ENCODE measurements around the gene DNAJC3. TPM values are rescaled to one million over a fixed set of nuclear protein-coding genes. Genes with fewer than 3 reads are reported as not detected.
"Not testable (repeated sequence)": the region's sequence is repeated elsewhere in the genome, so short reads cannot be mapped to it uniquely, and the experiment has no call there.

Gene DNAJC3
- total RNA-seq, 2 experiments from 2014 or later: 26.4 to 27.5 TPM

GRCh38 chr13:95647321-95647720, 29.6 kb upstream of the DNAJC3 start:
- H3K27ac Mint-ChIP-seq: no peak overlapping the region
- no peak for DNase-seq
- peaks cover 10% of the 10 kb centered on the region for H3K4me1 Mint-ChIP-seq
- no peaks in the 10 kb centered on the region for H3K9me3 Mint-ChIP-seq
- ChIA-PET POLR2A (no interaction called here), CTCF (no interaction called here)
- peaks cover 36% of the 10 kb centered on the region for H3K27me3 Mint-ChIP-seq
- H3K36me3 Mint-ChIP-seq (ENCODE audit: low read depth): no peaks in the 10 kb centered on the region
- H3K4me3 Mint-ChIP-seq: no peak overlapping the region

- peaks cover 24% of the 10 kb centered on the region for H3K27me3 Mint-ChIP-seq
- H3K9me3 Mint-ChIP-seq: no peaks in the 10 kb centered on the region
- POLR2A ChIA-PET: no interaction called here
- no peaks in the 10 kb centered on the region for H3K36me3 Mint-ChIP-seq (ENCODE audit: low read depth)
- no peaks in the 10 kb centered on the region for H3K4me1 Mint-ChIP-seq
- no peak for DNase-seq
- no peak overlapping the region for H3K27ac Mint-ChIP-seq
- H3K4me3 Mint-ChIP-seq: no peak overlapping the region
- CTCF ChIA-PET: no interaction called here
Observed at GRCh38 chr13:95650696-95651095, 26.2 kb upstream of the DNAJC3 start.

GRCh38 chr13:95652244-95652764, 24.6 kb upstream of the DNAJC3 start:
- ChIA-PET POLR2A (no interaction called here), CTCF (interaction anchor here (1.4 kb wide), 1 partner anchor 181 kb away, joined by 3 read pairs; no protein-coding TSS in a partner anchor)
- Mint-ChIP-seq H3K9me3 (no peaks in the 10 kb centered on the region), H3K27me3 (peaks cover 25% of the 10 kb centered on the region), H3K27ac (no peak overlapping the region), H3K36me3 (ENCODE audit: low read depth) (no peaks in the 10 kb centered on the region), H3K4me3 (no peak overlapping the region), H3K4me1 (no peaks in the 10 kb centered on the region)
- no peak for DNase-seq

GRCh38 chr13:95652821-95653220, 24.1 kb upstream of the DNAJC3 start:
- no peak for DNase-seq
- ChIA-PET POLR2A (no interaction called here), CTCF (interaction anchor here (1.4 kb wide), 1 partner anchor 181 kb away, joined by 3 read pairs; no protein-coding TSS in a partner anchor)
- no peak overlapping the region for H3K27ac Mint-ChIP-seq
- H3K4me1 Mint-ChIP-seq: no peaks in the 10 kb centered on the region
- no peak overlapping the region for H3K4me3 Mint-ChIP-seq
- peaks cover 25% of the 10 kb centered on the region for H3K27me3 Mint-ChIP-seq
- H3K36me3 Mint-ChIP-seq (ENCODE audit: low read depth): no peaks in the 10 kb centered on the region
- no peaks in the 10 kb centered on the region for H3K9me3 Mint-ChIP-seq

- no peaks in the 10 kb centered on the region for H3K4me1 Mint-ChIP-seq
- H3K4me3 Mint-ChIP-seq: no peak overlapping the region
- H3K27ac Mint-ChIP-seq: no peak overlapping the region
- POLR2A ChIA-PET: no interaction called here
- no peaks in the 10 kb centered on the region for H3K36me3 Mint-ChIP-seq (ENCODE audit: low read depth)
- no peak for DNase-seq
- CTCF ChIA-PET: no interaction called here
- peaks cover 23% of the 10 kb centered on the region for H3K27me3 Mint-ChIP-seq
- no peaks in the 10 kb centered on the region for H3K9me3 Mint-ChIP-seq
Observed at GRCh38 chr13:95656386-95657015, 20.4 kb upstream of the DNAJC3 start.

GRCh38 chr13:95659500-95659899, 17.4 kb upstream of the DNAJC3 start:
- ChIA-PET POLR2A (interaction anchor here (1.9 kb wide), 1 partner anchor 17 kb away, joined by 6 read pairs; the partner anchor contains the start of gene DNAJC3), CTCF (interaction anchor here (0.6 kb wide), 1 partner anchor 24 kb away, joined by 4 read pairs; no protein-coding TSS in a partner anchor)
- Mint-ChIP-seq H3K27ac (no peak overlapping the region), H3K9me3 (no peaks in the 10 kb centered on the region), H3K4me3 (no peak overlapping the region), H3K36me3 (ENCODE audit: low read depth) (no peaks in the 10 kb centered on the region), H3K4me1 (no peaks in the 10 kb centered on the region), H3K27me3 (peaks cover 25% of the 10 kb centered on the region)
- DNase-seq: no peak

GRCh38 chr13:95660981-95661581, 15.9 kb upstream of the DNAJC3 start:
- DNase-seq: no peak
- Mint-ChIP-seq H3K27ac (no peak overlapping the region), H3K9me3 (peaks cover 3% of the 10 kb centered on the region), H3K36me3 (ENCODE audit: low read depth) (no peaks in the 10 kb centered on the region), H3K4me1 (no peaks in the 10 kb centered on the region), H3K4me3 (no peak overlapping the region), H3K27me3 (peaks cover 28% of the 10 kb centered on the region)
- POLR2A ChIA-PET: interaction anchor here (1.9 kb wide), 1 partner anchor 16 kb away, joined by 6 read pairs; the partner anchor contains the start of gene DNAJC3
- CTCF ChIA-PET: interaction anchor here (0.6 to 4.3 kb wide), 14 partner anchors 11 to 1313 kb away, joined by 3 to 45 read pairs (median 4); partner anchors contain the start of gene DNAJC3

- H3K4me1 Mint-ChIP-seq; H3K36me3 Mint-ChIP-seq (ENCODE audit: low read depth); CTCF ChIA-PET; H3K27ac Mint-ChIP-seq; DNase-seq; H3K4me3 Mint-ChIP-seq: not testable (repeated sequence)
- POLR2A ChIA-PET: interaction anchor here (0.8 kb wide), 1 partner anchor 10 kb away, joined by 3 read pairs; the partner anchor contains the start of gene DNAJC3
- peaks cover 46% of the 10 kb centered on the region for H3K27me3 Mint-ChIP-seq
- H3K9me3 Mint-ChIP-seq: peaks cover 31% of the 10 kb centered on the region
Observed at GRCh38 chr13:95667235-95667634, 9.7 kb upstream of the DNAJC3 start.

GRCh38 chr13:95671597-95671996, 5.3 kb upstream of the DNAJC3 start:
- peaks cover 28% of the 10 kb centered on the region for H3K4me1 Mint-ChIP-seq
- H3K9me3 Mint-ChIP-seq: peaks cover 28% of the 10 kb centered on the region
- no peak overlapping the region for H3K27ac Mint-ChIP-seq
- CTCF ChIA-PET: interaction anchor here (2.0 kb wide), 1 partner anchor 11 kb away, joined by 5 read pairs; no protein-coding TSS in a partner anchor
- peaks cover 22% of the 10 kb centered on the region for H3K36me3 Mint-ChIP-seq (ENCODE audit: low read depth)
- no peak overlapping the region for H3K4me3 Mint-ChIP-seq
- H3K27me3 Mint-ChIP-seq: peaks cover 23% of the 10 kb centered on the region
- POLR2A ChIA-PET: no interaction called here
- DNase-seq: no peak

- Mint-ChIP-seq H3K36me3 (ENCODE audit: low read depth) (peaks cover 24% of the 10 kb centered on the region), H3K9me3 (peaks cover 2% of the 10 kb centered on the region), H3K4me3 (peak overlapping the region; percentile 92), H3K4me1 (peaks cover 56% of the 10 kb centered on the region), H3K27ac (peak overlapping the region; percentile 86), H3K27me3 (no peaks in the 10 kb centered on the region)
- POLR2A ChIA-PET: interaction anchor here (0.8 to 1.6 kb wide), 15 partner anchors 9 to 1757 kb away, joined by 3 to 9 read pairs (median 3); partner anchors contain the start of genes RAP2A and TGDS
- CTCF ChIA-PET: interaction anchor here (1.0 to 1.2 kb wide), 2 partner anchors 15 to 52 kb away, joined by 4 to 5 read pairs; no protein-coding TSS in a partner anchor
- DNase-seq: peak; percentile 41
Observed at GRCh38 chr13:95676105-95676761, 706 bp upstream of the DNAJC3 start.

- H3K27me3 Mint-ChIP-seq: no peaks in the 10 kb centered on the region
- CTCF ChIA-PET: interaction anchor here (1.2 kb wide), 1 partner anchor 17 kb away, joined by 5 read pairs; no protein-coding TSS in a partner anchor
- no peak for DNase-seq
- H3K4me1 Mint-ChIP-seq: peaks cover 63% of the 10 kb centered on the region
- POLR2A ChIA-PET: interaction anchor here (1.6 kb wide), 1 partner anchor 1756 kb away, joined by 6 read pairs; the partner anchor contains the start of gene RAP2A
- peaks cover 28% of the 10 kb centered on the region for H3K36me3 Mint-ChIP-seq (ENCODE audit: low read depth)
- peak overlapping the region; percentile 92 for H3K4me3 Mint-ChIP-seq
- H3K27ac Mint-ChIP-seq: peak overlapping the region; percentile 77
- no peaks in the 10 kb centered on the region for H3K9me3 Mint-ChIP-seq
Observed at GRCh38 chr13:95677564-95678266, 776 bp downstream of the DNAJC3 start.

GRCh38 chr13:95678967-95679366, 2.0 kb downstream of the DNAJC3 start:
- no peaks in the 10 kb centered on the region for H3K27me3 Mint-ChIP-seq
- no peaks in the 10 kb centered on the region for H3K9me3 Mint-ChIP-seq
- H3K36me3 Mint-ChIP-seq (ENCODE audit: low read depth): peaks cover 25% of the 10 kb centered on the region
- ChIA-PET POLR2A (no interaction called here), CTCF (no interaction called here)
- no peak for DNase-seq
- H3K4me1 Mint-ChIP-seq: peaks cover 58% of the 10 kb centered on the region
- no peak overlapping the region for H3K27ac Mint-ChIP-seq
- H3K4me3 Mint-ChIP-seq: peak overlapping the region; percentile 92

Data from activated CD4-positive, alpha-beta memory T cell treated with anti-CD3 and anti-CD28 coated beads, Interleukin-2, amount 10 ng/mL, durations not matched to agents 7 days and 5 days (primary cell).